HG03095 (cell line): Measurements from ENCODE around the gene EIF6.
"Not testable (repeated sequence)": the region's sequence is repeated elsewhere in the genome, so short reads cannot be mapped to it uniquely, and the experiment has no call there.

Experiments used
- ATAC-seq: cut with Tn5 transposase; IDR thresholded peaks from one replicate; pipeline ENCODE4 v1.9.1; 2021; ENCODE audit warnings: moderate library complexity; ENCODE audit not compliant: unreplicated experiment

Gene EIF6

DNA sequence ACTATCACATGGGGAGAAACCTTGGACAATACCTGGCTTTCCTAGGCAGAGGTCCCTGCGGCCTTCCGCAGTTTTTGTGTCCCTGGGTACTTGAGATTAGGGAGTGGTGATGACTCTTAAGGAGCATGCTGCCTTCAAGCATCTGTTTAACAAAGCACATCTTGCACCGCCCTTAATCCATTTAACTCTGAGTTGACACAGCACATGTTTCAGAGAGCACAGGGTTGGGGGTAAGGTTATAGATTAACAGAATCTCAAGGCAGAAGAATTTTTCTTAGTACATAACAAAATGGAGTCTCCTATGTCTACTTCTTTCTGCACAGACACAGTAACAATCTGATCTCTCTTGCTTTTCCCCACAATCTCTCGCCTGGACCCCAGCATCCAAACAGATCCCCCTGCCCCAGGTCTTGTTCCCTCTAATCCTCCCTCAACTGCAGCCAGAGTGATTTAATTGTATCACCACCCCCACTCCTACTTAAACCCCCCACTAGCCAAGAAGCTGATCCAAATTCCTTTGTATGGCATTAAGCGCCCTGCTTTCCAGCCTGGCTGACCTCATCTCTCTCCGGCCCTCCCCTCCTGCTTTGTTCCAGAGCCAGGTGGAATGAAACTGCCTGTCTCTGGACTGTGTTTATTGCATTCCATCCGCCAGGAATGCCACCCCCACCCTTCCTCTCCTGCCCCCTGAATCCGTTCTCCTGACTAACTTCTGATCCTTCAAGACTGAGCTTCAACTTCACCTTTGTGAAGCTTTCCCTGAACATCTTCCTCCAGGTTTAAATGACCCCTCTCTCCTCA lies 21.6 kb downstream of the EIF6 start:
- not testable (repeated sequence) for ATAC-seq

DNA sequence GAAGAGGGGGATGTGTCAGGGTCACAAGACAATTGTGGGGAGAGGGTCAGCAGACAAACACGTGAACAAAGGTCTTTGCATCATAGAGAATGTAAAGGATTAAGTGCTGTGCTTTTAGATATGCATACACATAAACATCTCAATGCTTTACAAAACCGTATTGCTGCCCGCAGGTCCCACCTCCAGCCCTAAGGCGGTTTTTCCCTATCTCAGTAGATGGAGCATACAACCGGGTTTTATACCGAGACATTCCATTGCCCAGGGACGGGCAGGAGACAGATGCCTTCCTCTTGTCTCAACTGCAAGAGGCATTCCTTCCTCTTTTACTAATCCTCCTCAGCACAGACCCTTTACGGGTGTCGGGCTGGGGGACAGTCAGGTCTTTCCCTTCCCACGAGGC lies 22.3 kb downstream of the EIF6 start:
- ATAC-seq = not testable (repeated sequence)

DNA sequence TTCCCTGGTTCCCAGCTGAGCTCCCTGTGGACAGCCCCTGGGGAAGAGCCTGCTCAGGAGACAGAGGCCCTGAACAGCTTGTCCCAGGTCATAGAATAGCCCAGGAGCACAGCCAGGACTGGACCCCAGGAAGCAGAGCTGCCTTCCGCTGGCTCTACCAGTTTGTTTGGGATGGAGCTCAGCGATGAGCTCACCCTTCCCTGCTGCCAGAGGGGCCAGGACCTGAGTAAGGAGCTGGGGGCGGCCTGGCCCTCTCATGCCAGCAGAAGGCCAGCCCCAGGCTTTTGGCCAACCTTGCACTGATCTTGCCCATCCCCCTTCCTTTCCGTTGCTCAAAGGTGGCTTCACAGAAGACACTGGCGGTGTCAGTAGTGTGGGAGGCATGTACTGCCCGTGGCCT lies 24.1 kb downstream of the EIF6 start:
- no peak for ATAC-seq

DNA sequence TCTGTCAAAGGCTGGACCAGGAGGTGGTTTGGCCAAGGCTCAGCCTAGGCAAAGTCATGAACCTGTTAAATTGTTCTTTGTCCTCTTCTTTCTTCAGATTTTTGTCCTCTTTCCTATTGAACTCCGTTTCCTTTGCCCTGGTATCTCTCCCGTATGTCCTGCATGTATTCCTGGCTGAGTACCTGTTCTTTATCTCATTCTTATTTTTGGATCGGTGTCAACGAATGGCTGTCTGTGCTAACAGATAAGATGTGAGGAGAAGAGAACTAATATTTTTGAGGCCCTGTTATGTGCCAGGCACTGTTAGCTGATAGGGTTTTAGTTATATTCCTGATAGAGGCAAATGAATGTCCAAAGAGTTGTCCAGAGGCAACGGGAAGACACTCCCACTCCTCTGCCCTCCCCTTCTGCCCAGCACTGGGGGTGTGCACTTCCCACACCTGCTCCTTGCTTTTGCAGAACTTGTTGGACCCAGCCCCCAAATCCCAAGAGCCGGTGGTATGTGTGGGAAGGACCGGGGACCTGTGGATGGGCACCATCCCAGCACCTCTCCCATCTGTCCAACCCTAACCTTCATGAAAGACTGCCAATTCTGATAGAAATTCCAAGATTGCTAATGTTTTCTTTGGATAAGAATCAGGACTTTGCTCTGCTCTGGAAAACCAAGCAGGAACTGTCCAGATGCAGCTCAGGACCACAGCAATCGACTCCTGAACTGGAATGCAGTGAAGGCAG lies 27.2 kb downstream of the EIF6 start:
- ATAC-seq = no peak

DNA sequence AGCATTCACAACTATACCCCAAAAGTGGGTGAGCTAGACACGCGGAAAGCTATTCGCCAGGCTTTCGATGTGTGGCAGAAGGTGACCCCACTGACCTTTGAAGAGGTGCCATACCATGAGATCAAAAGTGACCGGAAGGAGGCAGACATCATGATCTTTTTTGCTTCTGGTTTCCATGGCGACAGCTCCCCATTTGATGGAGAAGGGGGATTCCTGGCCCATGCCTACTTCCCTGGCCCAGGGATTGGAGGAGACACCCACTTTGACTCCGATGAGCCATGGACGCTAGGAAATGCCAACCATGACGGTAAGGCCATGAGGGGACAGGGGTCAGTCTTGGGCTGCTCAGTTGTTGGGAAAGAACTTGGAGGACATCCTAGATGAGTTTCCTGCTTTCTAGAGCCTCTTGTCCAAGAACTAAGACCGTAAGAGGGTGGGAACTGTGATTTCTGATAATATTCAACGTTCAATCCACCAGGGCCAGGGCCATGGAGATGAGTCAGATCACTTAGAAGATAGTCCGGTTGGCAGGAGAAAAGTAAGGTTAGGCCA lies 30.0 kb downstream of the EIF6 start:
- ATAC-seq = no peak

DNA sequence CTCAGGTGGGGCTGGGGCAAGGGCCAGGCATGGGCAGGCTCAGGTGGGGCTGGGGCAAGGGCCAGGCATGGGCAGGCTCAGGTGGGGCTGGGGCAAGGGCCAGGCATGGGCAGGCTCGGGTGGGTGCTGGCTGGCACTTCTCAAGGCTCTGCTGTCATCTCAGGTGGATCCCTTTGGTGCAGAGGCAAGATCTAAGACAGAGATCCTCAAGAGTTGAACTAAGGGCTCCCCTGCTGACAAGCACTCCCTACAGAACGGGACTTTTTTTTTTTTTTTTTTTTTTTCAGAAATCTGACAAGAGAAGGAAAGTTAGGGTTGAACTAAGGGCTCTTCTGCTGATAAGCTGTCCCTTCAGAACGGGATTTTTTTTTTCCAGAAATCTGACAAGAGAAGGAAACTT lies 31.6 kb downstream of the EIF6 start:
- no peak for ATAC-seq

DNA sequence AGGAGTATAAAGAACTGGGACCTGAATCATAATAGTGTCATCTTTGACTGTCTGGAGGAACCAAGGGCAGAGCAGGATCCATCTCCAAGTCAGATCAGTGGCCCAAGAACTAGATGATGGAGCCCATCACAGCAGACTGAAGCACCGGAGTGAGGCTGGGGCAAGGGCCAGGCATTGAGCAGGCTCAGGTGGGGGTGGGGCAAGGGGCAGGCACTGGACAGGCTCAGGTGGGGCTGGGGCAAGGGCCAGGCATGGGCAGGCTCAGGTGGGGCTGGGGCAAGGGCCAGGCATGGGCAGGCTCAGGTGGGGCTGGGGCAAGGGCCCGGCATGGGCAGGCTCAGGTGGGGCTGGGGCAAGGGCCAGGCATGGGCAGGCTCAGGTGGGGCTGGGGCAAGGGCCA lies 32.0 kb downstream of the EIF6 start:
- not testable (repeated sequence) for ATAC-seq

DNA sequence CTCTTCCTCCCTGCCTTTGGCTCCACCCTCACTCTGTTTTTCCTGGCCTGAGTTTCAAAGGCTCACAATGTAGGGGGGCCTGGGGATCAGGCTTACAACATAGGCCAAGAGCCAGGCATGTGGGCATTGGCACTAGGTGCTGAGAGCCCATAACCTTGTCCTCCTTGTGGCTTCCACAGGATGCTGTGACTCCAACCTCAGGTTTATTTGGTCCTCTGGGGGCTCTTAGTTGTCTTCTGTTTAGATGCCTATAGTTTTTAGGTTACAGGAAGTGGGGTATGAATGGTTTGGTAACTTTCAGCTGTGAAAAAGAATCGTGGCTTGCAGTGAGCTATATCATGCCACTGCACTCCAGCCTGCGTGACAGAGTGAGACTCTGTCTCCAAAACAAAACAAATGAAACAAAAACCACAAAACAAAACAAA lies 32.5 kb downstream of the EIF6 start:
- no peak for ATAC-seq

DNA sequence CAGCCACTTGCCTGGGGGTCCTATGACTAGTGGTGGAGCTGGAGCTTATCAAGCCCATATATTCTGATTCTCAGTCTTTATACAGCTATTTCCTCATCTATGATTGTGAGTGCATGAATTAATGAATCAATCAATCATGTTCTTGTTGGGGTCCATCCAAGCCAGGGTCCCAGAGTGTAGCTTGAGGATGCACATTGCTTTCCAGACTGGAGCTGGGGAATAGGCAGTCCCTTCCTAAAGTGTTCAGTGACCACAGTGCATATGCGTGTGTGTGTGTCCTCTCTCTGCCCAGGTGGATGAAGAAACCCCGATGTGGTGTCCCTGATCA lies 33.0 kb downstream of the EIF6 start:
- no peak for ATAC-seq

DNA sequence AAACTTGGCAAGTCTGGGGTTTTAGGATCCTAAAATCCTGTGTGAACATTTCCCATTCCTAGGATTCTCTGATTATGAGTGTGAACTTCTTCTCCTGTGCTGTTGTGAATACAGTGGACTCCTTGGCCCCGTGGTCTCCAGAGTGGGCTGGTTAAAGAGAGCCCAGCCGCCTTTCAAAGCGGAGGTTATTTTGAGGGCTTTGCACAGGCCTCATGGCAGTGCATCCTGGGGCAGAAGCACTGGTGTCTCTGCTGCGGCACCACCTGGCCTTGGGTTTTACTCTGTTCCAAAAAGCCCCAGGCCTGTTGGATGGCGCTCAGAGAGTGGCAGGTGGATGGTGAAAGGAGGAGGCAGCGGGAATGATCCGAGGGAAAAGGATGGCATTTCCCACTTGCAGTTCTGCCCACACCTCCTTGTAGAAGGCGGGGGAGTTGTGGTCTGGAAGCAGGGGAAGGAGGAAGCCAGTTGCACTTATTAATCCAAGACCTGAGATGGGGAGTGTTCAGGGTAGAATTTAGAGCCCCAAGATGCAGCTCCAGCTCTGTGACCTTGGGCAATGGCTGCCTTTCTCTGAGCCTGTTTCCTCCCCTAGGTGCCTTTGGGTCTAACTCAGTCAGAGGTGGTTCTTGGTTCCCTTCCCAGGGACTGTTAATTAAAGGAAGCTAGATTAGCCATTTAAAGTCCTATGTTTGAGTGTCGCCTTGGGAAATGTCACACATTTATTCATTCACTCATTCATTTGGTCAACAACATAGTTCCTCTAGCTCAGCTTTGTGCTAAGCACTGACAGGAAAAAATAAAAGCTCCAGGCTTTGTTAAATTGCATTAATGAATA lies 35.7 kb downstream of the EIF6 start:
- ATAC-seq = no peak

DNA sequence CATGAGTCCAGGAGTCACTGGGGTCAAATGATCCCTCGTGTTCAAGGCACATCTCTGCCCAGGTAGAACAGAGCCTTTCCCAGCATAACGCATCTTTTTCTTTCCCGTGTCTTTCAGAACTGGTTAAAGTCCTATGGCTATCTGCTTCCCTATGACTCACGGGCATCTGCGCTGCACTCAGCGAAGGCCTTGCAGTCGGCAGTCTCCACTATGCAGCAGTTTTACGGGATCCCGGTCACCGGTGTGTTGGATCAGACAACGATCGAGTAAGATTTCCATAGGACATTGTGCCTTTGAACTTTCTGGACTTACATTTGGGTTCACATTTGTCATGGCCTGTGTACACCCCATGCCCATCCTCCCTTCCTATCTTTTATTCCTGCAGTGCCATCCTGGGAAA lies 37.8 kb downstream of the EIF6 start:
- ATAC-seq = no peak

DNA sequence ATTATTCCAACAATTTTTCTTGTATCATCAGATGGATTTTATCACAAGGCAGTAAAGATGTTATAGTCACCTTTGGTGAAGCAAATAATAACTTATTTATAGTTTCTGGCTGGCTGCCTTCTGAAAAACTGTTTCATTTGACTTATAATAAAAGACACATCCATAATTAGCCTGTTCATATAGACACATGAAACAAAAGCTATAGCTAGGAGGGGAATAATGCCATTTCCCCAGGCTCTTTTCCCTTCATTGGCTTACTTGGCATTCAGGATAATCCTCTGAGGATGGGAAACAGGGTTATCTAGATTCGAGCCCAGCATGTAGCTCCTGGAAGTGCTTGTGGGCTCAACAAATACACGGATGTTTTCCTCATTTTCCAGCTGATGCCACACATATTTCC lies 40.6 kb downstream of the EIF6 start:
- no peak for ATAC-seq

DNA sequence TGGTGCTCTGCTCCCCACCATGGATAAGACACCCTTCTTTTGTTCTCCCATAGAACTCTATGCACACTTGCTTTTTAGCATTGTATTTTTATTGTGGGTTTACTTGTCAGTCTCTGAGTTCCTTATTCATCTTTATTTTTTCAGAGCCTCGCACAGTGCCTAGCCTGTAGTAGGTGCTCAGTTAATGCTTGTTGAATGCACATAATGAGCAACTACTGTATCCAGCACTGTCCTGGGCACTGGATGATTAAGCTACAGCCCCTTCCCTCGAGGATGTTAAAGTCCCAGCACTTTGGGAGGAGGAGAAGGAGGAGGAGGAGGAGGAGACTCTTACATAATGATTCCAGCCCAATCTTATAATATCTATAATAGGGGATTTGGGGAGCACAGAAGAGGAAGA lies 41.3 kb downstream of the EIF6 start:
- no peak for ATAC-seq

DNA sequence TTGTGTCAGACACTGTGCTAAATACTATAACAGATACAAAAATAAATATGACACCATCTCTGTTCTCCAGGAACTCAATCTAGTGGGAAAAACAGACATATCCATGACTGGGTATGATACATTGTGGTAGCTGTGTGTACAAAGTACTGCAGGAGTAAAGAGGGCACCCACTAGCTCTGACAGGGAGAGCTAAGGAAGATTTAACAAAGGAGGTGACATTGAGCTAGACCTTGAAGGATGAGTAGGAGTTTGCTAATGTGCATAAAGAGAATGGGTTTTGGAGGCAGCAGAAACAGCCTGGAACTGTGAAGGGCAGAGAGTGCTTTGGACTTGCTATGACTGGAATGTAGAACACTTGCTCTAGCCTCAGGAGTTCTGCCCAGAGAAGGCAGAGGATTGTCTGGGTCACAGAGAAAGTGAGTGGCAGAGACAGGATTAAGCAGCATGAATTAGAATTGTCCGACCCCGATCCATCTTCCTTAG lies 43.7 kb downstream of the EIF6 start:
- no peak for ATAC-seq

DNA sequence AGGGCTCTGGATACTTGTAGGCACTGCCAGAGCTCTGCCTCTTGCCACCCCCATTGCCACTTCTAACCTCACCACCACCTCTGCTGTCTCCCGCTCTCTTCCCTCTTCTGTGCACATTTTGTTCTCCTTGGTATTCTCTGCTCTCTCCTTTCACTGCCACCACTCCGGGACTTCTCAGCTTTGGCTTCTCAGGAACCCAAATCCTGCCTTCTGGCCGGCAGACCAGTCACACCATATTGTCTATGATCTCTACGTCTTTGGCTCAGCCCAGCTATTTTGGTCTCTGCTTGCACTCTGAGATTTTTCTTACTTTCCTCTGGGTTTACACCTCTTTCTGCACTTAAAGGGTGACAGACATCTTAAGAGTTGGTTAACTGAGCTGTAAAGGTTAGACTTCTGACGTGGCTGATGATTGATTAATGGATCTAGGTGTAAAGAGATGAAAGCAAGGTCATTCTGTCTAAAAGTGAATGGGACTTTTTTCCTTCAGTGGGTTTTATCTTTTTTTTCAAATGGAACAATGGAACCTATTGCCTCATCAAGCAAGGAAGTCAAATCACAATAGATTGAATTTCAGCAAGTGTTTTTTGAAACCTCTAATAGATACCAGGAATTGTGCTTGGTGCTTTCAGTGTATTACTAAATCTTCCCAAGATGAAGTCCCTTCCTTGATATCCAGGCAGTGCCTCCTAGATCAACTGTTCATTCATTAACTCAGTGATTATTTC lies 44.3 kb downstream of the EIF6 start:
- ATAC-seq = no peak

DNA sequence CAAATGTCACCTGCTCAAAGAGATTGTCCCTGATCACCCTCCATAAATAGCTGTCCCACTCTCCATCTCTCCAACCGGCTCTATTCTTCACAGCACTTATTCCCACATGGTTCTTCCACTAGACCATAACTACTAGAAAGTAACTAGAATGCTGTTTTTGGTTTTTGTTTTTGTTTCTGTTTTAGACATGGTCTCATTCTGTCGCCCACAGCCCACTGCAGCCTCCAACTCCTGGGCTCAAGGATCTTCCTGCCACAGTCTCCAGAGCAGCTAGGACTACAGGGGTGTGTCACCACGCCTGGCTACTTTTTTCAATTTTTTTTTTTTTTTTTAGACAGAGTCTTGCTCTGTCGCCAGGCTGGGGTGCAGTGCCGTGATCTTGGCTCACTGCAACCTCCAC lies 45.8 kb downstream of the EIF6 start:
- ATAC-seq = no peak

DNA sequence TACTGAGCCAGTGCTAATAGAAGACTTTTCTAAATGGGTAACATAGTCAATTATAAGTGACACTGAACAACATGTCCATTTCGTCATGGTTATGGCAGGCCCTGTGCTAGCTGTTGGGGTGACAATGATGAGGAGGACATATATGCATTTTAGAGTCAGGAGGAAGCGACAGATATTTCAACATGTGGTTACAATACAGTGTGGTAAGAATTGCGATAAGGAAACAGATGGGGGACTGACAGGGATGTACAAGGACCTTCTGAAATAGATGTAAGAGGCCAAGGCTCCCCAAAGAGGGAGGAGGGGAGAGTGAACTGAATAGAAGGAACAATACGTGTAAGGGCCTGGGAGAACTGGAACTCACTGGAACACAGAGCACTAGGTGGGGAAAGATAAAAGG lies 46.4 kb downstream of the EIF6 start:
- no peak for ATAC-seq

DNA sequence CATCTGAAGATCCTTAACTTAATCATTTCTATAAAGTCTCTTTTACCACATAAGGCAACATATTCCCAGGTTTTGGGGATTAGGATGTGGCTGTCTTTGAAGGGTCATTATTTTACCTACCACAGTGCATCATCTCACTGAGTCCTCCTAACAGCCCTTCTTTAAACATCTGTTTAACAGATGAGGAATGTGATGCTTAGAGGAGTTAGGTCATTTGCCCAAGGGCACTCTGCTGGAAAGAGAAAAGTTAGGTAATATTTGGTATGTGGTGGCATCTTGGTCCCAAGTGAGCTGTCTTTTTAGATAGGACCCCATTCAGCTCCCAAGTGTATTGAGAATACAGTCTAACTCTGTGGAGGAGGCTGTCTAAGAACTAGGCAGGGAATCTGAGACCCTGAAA lies 47.1 kb downstream of the EIF6 start:
- no peak for ATAC-seq

DNA sequence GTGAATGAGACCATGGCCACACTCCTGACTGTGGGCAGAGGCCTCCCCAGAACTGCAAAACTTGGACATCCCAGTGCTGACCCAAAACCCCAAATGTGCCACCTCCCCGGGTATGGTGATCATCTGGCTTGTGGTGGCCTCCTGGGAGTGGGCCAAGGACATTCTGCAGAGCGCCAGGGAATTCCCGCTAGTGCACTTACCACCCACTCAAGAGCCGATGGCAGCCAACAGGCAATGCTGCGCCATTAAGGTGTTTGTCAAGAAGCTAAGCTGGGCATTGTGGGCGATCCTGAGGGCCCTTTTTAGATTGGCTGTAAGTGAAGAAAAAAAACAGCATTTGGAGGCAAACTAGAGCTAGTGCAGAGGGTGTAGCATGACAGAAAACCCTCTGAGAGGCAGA lies 48.7 kb downstream of the EIF6 start:
- no peak for ATAC-seq

DNA sequence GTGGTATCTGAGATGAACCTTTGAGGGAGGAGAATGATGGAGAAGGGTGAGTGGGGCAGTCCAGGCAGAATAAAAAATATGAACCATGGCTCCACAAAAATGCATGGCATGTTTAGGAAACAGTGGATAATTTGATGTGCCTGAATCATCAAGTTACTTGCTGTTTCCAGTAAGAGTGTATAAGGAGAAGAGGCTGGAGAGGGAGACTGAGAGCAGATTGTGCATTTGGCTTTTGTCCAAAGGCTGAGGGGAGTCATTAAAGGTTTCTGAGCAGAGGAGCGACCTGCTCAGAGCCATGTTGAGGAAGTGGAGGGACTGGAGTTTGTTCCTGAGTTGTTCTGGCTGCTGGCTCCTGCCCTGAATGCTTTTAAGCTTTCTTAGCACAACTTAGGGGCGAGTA lies 52.0 kb downstream of the EIF6 start:
- ATAC-seq = no peak
